Uterus (tissue), 4 donors: ENCODE results near the gene KMT2D. TPM values are rescaled to one million over a fixed set of nuclear protein-coding genes. Genes with fewer than 3 reads are reported as not detected.
A peak's percentile ranks its signal among the peaks of the same experiment; 100 is the strongest.

Experiments used
- DNase-seq, 2 donors: peaks; one replicate each; pipeline ENCODE4 v3.0.0-alpha.2; 2019 to 2020
- H3K27ac ChIP-seq, 2 donors: fragments of 200-600 bp; sonication (generic); 1 replicate in 1 of 2; 2 replicates in 1 of 2; pipeline ENCODE4 v1.5.1; 2016 to 2018
- H3K27me3 ChIP-seq, 2 donors: fragments of 200-600 bp; sonication (generic); one replicate each; pipeline ENCODE4 v1.5.1; 2018 to 2019; ENCODE audit warnings: control low read depth in 1 of 2
- H3K36me3 ChIP-seq, 2 donors: fragments of 200-600 bp; sonication (generic); one replicate each; pipeline ENCODE4 v1.5.1; 2019; ENCODE audit warnings: control low read depth in 1 of 2
- H3K4me1 ChIP-seq, 2 donors: fragments of 200-600 bp; sonication (generic); one replicate each; pipeline ENCODE4 v1.5.1; 2018 to 2019; ENCODE audit warnings: control low read depth in 1 of 2
- H3K4me3 ChIP-seq, 2 donors: fragments of 200-600 bp; sonication (generic); 1 replicate in 1 of 2; 2 replicates in 1 of 2; pipeline ENCODE4 v1.5.1; 2018 to 2019; ENCODE audit warnings: mild to moderate bottlenecking in 1 of 2
- H3K9me3 ChIP-seq, 2 donors: fragments of 200-600 bp; sonication (generic); one replicate each; pipeline ENCODE4 v1.5.1; 2019; ENCODE audit warnings: control low read depth in 1 of 2
- POLR2A ChIP-seq, 2 donors: fragments of 450-650 bp; IDR thresholded peaks; one replicate each; pipeline ENCODE4 v1.6.1; 2016; ENCODE audit warnings: antibody characterized with exemption in 2 of 2, mild to moderate bottlenecking in 1 of 2, moderate library complexity in 1 of 2
- intact Hi-C: fragments of 100-400 bp; cut with DNase I; formaldehyde crosslinking; loops from one replicate; pipeline ENCODE4 v1.15.1; 2023; ENCODE audit warnings: low total_unique reads
- total RNA-seq, 4 donors: library from RNA; depleted of rRNA in 3 of 4; stranded (reverse); fragments of >200 nt in 3 of 4; gene quantifications; one replicate each; pipeline versions ENCODE4 v1.1.0 to v1.2.4, GENCODE V29; 2014 to 2023
- TF ChIP-seq, protein P1 (sequence below), 4 experiments: fragments of 200-600 bp in 2 of 4; fragments of 450-650 bp in 2 of 4; sonication (generic) in 2 of 4; IDR thresholded peaks; one replicate each; pipeline ENCODE4 v1.5.1; 2016 to 2019; ENCODE audit warnings: antibody characterized with exemption in 4 of 4, mild to moderate bottlenecking in 2 of 4, moderate library complexity in 1 of 4
- donor health status: DM: yes; HTN: yes; CAD: no.

KMT2D gene
- total RNA-seq, 4 donors from 2014 or later, result 22.3 to 138 (median 38.2) TPM

DNA sequence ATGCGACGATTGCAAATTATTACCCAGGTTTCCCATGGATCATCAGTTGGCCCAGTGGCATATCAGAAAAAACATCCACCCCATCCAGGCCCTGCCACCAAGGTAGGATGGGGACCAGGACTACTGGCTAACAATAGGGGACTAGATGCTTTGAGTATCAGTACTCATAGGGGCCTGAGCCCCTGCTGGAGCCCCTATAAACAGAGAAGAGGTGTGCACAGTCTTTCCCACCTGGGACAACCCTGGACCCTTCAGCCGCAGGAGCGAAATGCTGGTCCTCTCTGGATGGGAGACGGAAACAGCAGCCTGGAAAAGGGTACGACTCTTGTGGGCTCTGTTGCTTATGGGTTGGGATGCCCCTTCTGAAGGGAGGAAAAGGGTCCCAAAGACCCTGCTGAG, 28.3 kb upstream of the KMT2D start:
- Histone ChIP-seq H3K27me3 (peaks cover 0 to 2% of the 10 kb centered on the region in 2 donors), H3K4me3 (no peak overlapping the region), H3K9me3 (no peaks in the 10 kb centered on the region), H3K27ac (peak overlapping the region in 1 of 2 donors; percentile 93), H3K4me1 (peaks cover 0 to 16% of the 10 kb centered on the region in 2 donors), H3K36me3 (no peaks in the 10 kb centered on the region)
- no peak for DNase-seq
- intact Hi-C loops, result no loop called here
- TF ChIP-seq, protein P1, sequence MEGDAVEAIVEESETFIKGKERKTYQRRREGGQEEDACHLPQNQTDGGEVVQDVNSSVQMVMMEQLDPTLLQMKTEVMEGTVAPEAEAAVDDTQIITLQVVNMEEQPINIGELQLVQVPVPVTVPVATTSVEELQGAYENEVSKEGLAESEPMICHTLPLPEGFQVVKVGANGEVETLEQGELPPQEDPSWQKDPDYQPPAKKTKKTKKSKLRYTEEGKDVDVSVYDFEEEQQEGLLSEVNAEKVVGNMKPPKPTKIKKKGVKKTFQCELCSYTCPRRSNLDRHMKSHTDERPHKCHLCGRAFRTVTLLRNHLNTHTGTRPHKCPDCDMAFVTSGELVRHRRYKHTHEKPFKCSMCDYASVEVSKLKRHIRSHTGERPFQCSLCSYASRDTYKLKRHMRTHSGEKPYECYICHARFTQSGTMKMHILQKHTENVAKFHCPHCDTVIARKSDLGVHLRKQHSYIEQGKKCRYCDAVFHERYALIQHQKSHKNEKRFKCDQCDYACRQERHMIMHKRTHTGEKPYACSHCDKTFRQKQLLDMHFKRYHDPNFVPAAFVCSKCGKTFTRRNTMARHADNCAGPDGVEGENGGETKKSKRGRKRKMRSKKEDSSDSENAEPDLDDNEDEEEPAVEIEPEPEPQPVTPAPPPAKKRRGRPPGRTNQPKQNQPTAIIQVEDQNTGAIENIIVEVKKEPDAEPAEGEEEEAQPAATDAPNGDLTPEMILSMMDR (IDR thresholded peaks at IDR 0.05), result no peak
- TF ChIP-seq POLR2A (IDR thresholded peaks at IDR 0.05), result no peak

DNA sequence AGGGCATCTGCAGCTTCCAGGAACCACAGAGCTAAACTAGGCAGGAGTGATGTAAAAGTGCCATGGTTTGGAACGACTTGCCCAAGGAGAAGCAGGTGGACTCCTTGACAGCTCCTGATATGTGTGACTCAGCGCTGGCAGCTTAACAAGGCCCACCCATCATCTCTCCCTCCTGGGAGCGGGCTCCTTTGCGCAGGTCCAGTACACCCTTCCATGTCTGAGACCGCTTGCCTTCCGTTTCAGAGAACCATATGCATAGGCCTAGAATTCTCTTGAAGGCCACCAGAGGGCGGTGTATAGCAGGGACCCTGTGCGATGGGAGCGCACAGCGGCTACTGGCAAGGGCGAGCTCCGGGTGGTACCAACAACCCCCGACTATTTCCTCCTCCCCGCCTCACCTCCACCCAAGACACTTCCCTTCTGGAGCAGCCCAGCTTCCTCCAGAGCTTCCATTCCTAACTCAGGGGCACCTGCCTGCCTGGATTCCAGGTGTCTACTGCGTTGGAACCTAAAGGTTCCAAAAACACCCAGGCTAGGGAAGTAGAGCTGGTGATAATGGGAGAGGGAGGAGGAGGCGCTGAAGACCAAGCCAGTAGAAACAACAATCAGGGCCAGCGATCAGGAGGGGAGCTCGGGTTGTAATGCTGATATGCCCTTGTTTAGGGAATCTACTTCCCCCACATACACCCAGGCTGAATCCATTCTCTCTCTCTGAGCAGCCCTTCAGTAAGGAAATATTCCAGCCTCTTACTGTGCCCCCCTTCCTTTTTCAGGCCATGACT, 27.7 kb upstream of the KMT2D start:
- no peak for TF ChIP-seq POLR2A (IDR thresholded peaks at IDR 0.05)
- TF ChIP-seq, protein P1 (IDR thresholded peaks at IDR 0.05), result peak; percentile 89 to 94 (median 92)
- H3K27me3 ChIP-seq, result no peaks in the 10 kb centered on the region
- peaks cover 0 to 16% of the 10 kb centered on the region in 2 donors for H3K4me1 ChIP-seq
- no peaks in the 10 kb centered on the region for H3K36me3 ChIP-seq
- intact Hi-C loops, result no loop called here
- peak; percentile 86 to 91 for DNase-seq
- H3K9me3 ChIP-seq, result no peaks in the 10 kb centered on the region
- no peak overlapping the region for H3K4me3 ChIP-seq
- H3K27ac ChIP-seq, result peak overlapping the region; percentile 75 to 93

DNA sequence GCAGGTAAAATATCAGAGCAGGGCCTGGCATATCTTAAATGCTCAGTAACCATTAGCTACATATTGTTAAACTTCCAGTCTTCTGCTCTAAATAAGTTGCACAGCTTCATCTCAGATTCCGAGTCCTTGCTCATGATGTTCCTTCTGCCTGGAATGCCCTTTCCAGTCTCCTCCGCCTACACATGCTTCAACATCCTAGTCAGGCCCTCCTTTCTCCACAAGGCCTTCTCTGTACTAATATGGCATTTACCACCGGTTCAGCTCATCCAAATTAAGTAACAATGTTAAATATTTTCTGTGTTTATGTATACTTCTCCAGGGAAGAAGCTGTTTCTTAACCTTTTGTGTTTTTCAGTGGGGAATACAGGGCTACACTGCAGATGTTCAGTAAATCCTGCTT, 25.5 kb upstream of the KMT2D start:
- peak in 1 of 2 donors; percentile 39 for DNase-seq
- Histone ChIP-seq H3K9me3 (no peaks in the 10 kb centered on the region), H3K4me3 (no peak overlapping the region), H3K27me3 (no peaks in the 10 kb centered on the region), H3K4me1 (peaks cover 0 to 9% of the 10 kb centered on the region in 2 donors), H3K27ac (peak overlapping the region; percentile 75 to 93), H3K36me3 (no peaks in the 10 kb centered on the region)
- intact Hi-C loops, result no loop called here
- TF ChIP-seq, protein P1 (IDR thresholded peaks at IDR 0.05), result no peak
- TF ChIP-seq POLR2A (IDR thresholded peaks at IDR 0.05), result peak in 1 of 2 donors; percentile 13

DNA sequence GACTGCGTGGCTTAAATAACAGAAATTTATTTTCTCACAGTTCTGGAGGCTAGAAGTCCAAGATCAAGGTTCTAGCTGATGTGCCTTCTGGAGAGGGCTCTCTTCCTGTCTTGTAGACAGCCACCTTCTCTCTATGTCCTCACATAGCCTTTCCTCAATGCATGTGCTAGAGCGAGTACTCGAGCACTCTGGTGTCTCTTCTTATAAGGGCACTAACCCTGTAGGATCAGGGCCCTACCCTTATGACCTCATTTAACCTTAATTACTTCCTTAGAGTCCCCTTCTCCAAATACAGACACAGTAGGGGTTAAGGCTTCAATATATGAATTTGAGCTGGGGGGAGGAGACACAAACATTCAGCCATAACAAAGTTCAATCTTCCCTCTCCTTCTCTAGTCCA, 23.8 kb upstream of the KMT2D start:
- Histone ChIP-seq H3K27ac (peak overlapping the region in 1 of 2 donors; percentile 93), H3K9me3 (no peaks in the 10 kb centered on the region), H3K36me3 (no peaks in the 10 kb centered on the region), H3K4me3 (no peak overlapping the region), H3K4me1 (peaks cover 0 to 4% of the 10 kb centered on the region in 2 donors), H3K27me3 (no peaks in the 10 kb centered on the region)
- intact Hi-C loops, result no loop called here
- TF ChIP-seq POLR2A (IDR thresholded peaks at IDR 0.05), result no peak
- TF ChIP-seq, protein P1 (IDR thresholded peaks at IDR 0.05), result no peak
- no peak for DNase-seq

DNA sequence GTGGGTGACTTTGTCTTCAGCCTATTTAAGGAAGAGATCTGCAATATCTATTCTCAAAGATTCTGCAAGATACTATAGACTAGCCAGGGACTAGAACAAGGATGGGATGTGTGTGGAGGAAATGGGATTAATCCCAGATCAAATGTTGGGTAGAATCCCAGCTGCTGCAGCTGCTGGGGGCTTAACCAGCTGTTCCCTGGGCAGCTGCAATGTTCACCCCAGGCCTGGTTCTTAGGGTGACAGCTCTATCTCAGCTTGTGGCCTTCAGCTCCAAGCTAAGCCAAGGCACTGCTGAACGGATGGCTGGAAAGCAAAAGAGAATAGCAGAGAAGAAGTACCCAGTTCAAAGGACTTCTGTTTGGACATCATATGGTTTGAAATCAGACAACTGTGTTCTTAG, 19.2 kb upstream of the KMT2D start:
- no peak for TF ChIP-seq POLR2A (IDR thresholded peaks at IDR 0.05)
- TF ChIP-seq, protein P1 (IDR thresholded peaks at IDR 0.05), result no peak
- intact Hi-C loops, result no loop called here
- no peak for DNase-seq
- no peak overlapping the region for H3K27ac ChIP-seq
- H3K9me3 ChIP-seq, result no peaks in the 10 kb centered on the region
- no peaks in the 10 kb centered on the region for H3K36me3 ChIP-seq
- H3K27me3 ChIP-seq, result no peaks in the 10 kb centered on the region
- H3K4me3 ChIP-seq, result no peak overlapping the region
- no peaks in the 10 kb centered on the region for H3K4me1 ChIP-seq
